HG02759 (cell line): ENCODE results near the gene SKA3.
"Not testable (repeated sequence)": the region's sequence is repeated elsewhere in the genome, so short reads cannot be mapped to it uniquely, and the experiment has no call there.

Experiments used
- ATAC-seq: cut with Tn5 transposase; IDR thresholded peaks from one replicate; pipeline ENCODE4 v1.9.1; 2021; ENCODE audit warnings: mild to moderate bottlenecking, moderate library complexity; ENCODE audit not compliant: unreplicated experiment

Gene SKA3

GRCh38 chr13:21176215-21176981 lies at the start of gene SKA3, which contains the start of gene MRPL57:
SKA3 (minus strand) TSS chr13:21176552; CDS start chr13:21176477, 75 bp downstream.
MRPL57 (plus strand) TSS chr13:21176658; CDS start chr13:21176917, 259 bp downstream.
- ATAC-seq, result peak; percentile 93

- no peak for ATAC-seq
Measured at GRCh38 chr13:21225082-21225481, 48.7 kb upstream of the SKA3 start.

DNA sequence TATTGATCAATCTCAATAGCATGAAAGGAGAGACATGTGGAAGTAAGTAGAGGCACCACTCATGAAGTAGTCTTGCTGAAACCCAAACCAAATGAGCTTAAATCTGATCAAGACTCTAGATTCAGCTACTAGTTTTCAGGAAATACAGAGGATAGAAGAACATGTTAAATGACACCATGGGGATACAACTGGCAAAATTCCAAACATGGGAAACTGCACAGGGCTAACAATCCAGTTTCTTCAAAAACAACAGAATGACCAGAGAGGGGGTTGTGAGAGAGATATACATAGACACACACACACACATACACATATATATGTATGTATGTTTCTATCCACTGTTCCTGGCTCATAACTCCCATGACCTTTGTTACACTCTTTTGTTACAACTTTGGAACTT lies 44.9 kb upstream of the SKA3 start:
- ATAC-seq, result no peak

DNA sequence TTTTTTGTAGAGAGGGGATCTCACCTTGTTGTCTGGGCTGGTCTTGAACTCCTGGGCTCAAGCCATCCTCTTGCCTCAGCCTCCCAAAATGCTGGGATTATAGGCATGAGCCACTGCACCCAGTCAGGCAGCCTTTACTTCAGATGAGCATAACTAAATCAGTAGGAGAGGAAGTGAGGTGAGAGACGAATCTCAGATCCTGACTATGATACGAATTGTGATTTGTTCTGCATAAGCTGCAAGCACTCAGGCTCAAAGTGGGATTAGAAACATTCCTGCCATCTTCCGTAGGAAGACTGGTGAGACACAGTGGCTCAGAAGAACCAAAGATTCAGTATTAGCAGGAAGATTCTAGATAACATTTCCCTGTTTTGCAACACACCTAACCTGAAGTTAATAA lies 43.4 kb upstream of the SKA3 start:
- ATAC-seq, result not testable (repeated sequence)

GRCh38 chr13:21219036-21219381 lies 42.7 kb upstream of the SKA3 start:
- no peak for ATAC-seq

GRCh38 chr13:21218351-21219035 lies 42.1 kb upstream of the SKA3 start:
- ATAC-seq, result peak; percentile 99

DNA sequence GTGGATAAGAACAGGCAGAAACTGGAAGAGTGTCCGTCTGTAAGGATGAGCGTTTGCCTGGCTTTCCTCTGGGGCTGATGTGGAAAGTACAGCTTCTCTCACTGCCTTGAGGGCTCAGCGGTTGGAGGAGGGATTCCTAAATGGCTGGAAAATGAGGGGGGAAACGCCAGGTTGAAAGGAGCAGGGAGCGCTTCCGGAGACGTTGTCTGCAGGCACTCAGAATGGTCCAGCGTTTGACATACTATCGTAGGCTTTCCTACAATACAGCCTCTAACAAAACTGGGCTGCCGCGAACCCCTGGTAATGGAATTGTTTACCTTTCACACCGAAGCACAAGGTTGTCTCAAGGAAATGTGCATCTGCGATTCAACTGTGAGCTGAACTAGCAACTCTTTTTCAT lies 40.0 kb upstream of the SKA3 start:
- no peak for ATAC-seq

DNA sequence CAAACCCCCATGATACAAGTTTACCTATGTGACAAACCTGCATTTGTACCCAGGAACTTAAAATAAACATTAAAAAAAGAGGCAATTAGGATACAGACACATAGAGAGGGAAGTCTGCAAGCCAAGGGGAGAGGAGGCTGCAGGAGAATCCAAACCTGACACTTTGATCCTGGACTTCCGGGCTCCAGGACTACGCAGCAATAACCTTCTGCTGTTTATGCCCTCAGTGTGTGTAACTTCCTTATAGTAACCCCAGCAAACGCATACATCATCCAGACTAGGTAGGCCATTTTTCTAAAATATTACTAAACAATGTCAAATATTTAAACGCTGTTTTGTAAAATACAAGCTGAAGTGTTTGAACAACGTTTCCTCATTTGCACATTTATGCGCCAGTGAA lies 39.1 kb upstream of the SKA3 start:
- not testable (repeated sequence) for ATAC-seq

GRCh38 chr13:21212138-21212775 lies 35.9 kb upstream of the SKA3 start:
- ATAC-seq, result no peak

GRCh38 chr13:21208652-21209154 lies 32.4 kb upstream of the SKA3 start:
- no peak for ATAC-seq

GRCh38 chr13:21202767-21203531 lies 26.6 kb upstream of the SKA3 start:
- ATAC-seq, result no peak

DNA sequence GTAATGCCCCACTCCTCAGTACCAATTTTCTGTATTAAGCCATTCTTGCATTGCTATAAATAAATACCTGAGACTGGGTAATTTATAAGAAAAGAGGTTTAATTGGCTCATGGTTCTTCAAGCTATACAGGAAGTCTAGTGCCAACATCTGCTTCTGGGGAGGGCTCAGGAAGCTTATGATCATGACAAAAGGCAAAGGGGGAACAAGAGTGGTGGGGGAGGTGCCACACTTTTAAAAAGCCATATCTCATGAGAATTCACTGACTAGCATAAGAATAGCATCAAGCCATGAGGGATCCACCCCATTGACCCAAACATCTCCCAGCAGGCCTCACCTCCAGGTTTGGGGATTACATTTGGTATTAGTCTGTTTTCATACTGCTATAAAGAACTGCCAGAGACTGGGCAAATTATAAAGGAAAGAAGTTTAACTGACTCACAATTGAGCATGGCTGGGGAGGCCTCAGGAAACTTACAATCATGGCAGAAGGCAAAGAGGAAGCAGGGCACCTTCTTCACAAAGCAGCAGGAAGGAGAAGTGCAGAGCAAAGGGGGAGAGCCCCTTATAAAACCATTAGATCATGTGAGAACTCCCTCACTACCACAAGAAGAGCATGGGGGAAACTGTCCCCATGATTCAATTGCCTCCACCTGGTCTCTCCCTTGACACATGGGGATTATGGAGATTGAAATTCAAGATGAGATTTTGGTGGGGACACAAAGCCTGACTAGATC lies 25.3 kb upstream of the SKA3 start:
- not testable (repeated sequence) for ATAC-seq

GRCh38 chr13:21198391-21198790 lies 22.0 kb upstream of the SKA3 start:
- not testable (repeated sequence) for ATAC-seq

DNA sequence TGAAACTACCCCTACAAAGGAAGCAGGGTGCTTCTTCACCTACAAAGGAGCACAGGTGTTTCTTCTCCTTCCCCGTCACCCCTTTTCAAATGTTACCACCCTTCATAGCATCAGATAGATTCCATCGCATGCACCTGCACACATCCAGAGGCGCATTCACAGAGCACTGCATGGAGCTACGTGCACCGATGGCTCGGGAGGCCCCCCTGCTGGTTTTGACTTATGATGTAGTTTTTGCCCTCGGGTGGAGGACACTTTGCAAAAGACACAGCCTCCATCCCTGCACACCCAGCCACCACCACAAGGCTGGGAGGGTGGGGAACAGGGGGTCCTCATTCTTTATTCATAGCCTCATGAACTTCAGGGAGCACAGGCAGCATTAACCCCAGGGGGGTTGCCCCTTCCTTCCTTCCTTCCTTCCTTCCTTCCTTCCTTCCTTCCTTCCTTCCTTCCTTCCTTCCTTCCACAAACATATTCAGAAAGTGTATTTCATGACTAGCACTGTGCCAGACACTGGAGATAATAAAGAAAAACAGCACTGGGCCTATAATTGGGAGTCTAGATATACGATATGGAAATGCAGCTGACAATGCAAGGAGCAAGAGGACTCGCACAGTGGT lies 21.4 kb upstream of the SKA3 start:
- ATAC-seq, result not testable (repeated sequence)

DNA sequence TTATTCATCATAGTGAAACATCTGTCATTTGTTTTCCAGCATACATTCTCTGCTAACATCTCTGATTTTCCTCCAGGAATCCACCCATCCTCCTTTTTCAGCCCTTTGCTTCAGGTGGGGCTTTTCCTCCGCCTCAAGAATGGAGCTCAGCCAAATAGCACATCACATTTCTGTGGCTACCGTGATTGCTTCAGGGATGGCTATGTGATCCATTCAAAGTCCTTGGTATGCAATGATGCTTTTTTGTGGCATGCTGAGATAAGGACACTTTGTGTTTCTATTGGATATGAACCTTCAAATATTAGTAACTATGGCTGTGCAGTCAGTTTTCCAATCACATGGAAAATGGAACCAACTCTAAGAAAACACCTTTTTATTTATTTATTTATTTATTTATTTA lies 18.4 kb upstream of the SKA3 start:
- not testable (repeated sequence) for ATAC-seq

GRCh38 chr13:21186410-21186809 lies 10.1 kb upstream of the SKA3 start:
- not testable (repeated sequence) for ATAC-seq

DNA sequence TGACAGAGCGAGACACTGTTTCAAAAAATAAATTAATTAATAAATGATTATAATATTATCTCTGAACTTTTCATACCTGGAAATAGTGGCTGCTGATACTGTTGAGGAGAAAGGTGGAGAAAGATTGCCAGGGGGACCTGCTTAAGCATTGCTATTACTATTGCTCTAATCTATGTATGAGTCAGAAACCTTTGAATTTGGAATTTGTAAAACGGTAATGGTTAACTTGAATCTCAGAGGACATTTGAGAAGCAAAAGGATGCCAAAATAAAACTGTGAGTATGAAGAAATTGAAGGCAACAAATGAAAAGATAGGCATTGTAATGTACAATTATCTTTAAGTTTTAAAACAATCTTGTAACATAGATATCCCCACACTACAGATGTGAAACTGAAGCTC lies 5.3 kb upstream of the SKA3 start:
- no peak for ATAC-seq

DNA sequence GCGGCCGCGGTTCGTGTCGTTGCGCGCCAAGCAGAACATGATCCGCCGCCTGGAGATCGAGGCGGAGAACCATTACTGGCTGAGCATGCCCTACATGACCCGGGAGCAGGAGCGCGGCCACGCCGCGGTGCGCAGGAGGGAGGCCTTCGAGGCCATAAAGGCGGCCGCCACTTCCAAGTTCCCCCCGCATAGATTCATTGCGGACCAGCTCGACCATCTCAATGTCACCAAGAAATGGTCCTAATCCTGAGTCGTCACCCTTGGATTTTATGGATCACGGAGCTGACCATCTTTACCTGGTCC lies 581 bp upstream of the SKA3 start:
- peak; percentile 34 for ATAC-seq

- ATAC-seq, result no peak
Measured at GRCh38 chr13:21175656-21176214, 617 bp downstream of the SKA3 start.

GRCh38 chr13:21173767-21174166 lies 2.6 kb downstream of the SKA3 start:
- not testable (repeated sequence) for ATAC-seq
